Hypothalamus (tissue), 51 donors: ENCODE results near the gene FAM53B.

ENCODE experiments used
- DNase-seq, 51 donors: peaks; one replicate each; lab custom pipeline; 2025; lab: John Stamatoyannopoulos, UW

Gene FAM53B

GRCh38 chr10:124605856-124606812, 138.0 kb downstream of the FAM53B start:
- DNase-seq, result no peak

GRCh38 chr10:124605481-124605855, 138.7 kb downstream of the FAM53B start:
- no peak for DNase-seq

- DNase-seq, result peak in 44 of 51 donors; percentile 37 to 90 (median 73)
Measured at GRCh38 chr10:124605001-124605370, 139.2 kb downstream of the FAM53B start.

DNA sequence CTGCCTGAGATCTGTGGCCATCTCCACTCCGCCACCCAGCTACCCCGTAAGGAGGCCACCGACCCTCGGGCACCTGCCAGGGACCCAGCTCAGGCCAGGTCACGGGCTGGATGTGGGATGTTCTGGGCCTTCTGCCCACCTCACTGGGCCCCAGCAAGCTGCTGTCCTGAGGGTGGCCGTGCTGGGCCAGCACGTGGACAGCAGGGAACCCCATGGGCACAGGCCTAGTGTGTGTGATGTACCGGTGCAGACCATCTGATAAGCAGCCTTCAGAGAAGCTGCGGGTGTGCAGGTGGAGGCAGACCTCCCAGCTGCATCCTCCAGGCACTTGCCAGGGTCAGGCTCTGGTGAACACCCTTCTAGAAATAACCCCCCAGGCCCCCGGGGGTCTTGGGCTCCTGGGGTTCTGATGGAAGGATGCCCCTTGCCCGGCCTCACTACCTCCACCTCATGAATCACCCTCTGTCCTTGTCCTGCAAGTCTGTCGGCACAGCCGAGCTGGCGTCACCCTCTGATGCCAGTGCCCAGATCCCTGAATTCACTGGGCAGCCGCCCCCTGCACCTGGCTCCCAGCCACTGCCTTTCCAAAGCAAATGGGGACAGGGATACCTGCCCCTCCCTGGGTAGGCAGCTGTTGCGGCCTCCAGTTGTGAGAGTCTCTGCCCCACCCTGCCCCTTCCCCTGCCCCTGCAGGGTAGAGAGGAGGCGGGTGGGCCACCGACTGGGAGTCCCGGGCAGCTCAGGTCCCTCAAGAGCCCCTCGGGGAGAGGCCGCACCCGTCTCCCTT, 139.8 kb downstream of the FAM53B start:
- peak in 31 of 51 donors; percentile 24 to 90 (median 69) for DNase-seq

DNA sequence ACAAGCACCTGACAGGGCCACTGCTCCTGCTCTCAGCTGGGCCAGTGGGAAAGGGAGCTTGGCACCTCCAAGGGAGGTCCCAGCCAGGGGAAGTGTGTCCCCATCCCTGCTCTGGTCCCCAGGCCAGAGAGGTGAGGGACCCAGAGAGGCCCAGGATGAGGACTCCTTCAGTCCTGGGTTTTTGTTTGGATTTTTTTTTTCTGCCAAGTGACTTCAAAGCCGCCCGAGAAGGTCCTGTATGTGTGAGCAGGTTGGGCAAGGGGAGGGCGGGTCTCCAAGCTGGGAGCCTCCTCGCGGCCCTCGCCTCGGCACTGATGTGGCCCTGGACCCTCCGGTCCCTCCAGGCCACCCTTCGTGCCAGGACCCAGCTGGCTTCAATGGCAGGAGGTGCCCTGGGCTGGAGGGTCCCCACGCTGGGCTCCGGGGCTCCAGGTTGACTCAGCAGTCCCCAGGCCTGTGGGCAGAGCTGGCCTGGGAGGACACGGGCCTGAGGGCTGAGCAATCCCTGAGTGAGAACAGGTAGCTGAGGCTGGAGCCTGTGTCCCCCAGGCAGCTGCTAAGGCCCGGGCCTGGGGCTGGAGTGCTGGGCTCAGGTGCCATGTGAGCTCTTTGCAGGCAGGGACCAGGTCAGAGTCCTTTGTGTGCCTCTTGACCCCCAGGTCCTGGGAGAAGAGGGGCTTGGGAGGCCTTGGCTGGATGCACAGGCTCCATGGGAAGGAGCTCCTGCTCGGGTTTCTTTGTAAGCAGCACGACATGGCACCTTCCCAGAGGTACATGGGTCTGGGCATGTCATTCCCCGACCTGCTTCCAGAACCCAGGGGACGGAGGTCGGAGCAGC, 140.6 kb downstream of the FAM53B start:
- no peak for DNase-seq

- DNase-seq, result no peak
Measured at GRCh38 chr10:124602646-124603365, 141.4 kb downstream of the FAM53B start.

DNA sequence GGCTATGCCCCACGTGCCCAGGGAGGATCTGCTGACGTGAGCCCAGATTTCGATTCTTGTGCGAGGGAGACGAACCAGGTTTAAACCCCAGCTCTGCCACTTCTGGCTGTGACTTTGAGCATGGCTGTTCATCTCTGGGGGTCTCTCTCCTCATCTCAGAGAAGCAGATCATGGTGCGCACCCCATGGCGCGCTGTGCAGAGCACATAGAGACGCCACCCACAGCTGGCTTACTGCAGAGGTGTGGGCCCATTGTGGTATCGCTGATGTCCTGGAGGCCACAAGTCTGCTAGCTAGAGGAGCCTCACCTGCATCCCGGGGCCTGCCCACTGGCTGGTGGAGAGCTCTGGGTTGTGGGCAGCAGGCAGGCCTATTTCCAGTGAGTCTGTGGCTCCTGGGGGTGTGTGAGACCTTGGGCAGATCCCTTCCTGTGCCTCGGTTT, 142.0 kb downstream of the FAM53B start:
- DNase-seq, result no peak

GRCh38 chr10:124601431-124602120, 142.6 kb downstream of the FAM53B start:
- DNase-seq, result no peak

DNA sequence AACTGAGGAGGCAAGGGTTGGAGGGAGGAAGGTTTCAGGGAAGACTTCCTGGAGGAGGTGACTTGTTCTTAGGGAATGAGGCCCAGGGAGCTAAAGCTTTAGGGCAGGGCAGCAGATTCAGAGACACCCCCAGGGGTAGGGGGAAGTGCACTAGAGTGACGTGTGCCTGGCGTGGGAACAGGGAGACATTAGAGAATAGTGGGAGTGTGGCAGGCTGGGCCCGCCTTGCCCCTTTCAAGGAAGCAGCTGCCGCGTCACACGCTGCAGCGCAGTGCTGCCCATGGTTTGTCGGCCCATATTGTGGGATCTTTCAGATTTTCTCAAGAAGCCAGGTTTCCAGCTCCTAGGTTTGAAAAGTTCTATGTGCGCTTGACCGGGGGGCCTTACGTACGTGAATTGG, 143.2 kb downstream of the FAM53B start:
- DNase-seq, result no peak

GRCh38 chr10:124600051-124600880, 143.9 kb downstream of the FAM53B start:
- no peak for DNase-seq

- no peak for DNase-seq
Measured at GRCh38 chr10:124599588-124600050, 144.6 kb downstream of the FAM53B start.

- DNase-seq, result no peak
Measured at GRCh38 chr10:124598773-124599587, 145.2 kb downstream of the FAM53B start.

DNA sequence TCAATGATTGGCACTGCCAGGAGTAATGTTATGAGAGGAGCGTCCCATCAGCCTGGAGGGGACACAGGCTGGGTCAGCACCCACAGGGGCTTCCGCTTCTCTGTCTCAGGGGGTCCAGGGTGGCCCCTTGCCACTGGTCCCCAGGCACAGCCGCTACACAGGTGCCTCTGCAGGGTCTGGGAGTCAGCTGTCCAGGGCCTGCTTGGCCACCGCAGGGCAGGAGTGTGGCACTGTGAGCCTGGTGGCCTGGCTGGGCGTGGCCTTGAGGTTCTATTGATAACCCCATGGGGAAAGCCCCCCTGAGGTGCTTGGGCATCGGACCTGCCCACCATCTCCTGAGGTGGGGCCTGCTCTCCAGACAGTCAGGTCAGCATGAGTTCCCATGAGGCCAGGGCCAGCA, 146.0 kb downstream of the FAM53B start:
- no peak for DNase-seq

DNA sequence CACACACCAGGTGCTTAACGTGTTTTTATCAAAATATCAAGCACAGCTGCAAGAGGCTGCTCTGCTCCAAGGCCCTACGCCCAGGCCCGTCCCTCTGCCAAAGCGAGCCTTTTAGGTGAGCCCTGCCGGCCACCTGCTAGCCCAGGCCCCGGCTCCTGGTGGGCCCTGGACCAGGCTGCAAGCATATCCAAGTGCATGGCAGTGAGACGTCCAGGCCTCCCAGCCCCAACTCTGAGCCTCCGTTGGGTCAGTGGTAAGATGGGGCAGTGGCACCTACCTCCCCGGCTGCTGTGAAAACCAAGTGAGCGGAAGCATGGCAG, 146.4 kb downstream of the FAM53B start:
- no peak for DNase-seq

DNA sequence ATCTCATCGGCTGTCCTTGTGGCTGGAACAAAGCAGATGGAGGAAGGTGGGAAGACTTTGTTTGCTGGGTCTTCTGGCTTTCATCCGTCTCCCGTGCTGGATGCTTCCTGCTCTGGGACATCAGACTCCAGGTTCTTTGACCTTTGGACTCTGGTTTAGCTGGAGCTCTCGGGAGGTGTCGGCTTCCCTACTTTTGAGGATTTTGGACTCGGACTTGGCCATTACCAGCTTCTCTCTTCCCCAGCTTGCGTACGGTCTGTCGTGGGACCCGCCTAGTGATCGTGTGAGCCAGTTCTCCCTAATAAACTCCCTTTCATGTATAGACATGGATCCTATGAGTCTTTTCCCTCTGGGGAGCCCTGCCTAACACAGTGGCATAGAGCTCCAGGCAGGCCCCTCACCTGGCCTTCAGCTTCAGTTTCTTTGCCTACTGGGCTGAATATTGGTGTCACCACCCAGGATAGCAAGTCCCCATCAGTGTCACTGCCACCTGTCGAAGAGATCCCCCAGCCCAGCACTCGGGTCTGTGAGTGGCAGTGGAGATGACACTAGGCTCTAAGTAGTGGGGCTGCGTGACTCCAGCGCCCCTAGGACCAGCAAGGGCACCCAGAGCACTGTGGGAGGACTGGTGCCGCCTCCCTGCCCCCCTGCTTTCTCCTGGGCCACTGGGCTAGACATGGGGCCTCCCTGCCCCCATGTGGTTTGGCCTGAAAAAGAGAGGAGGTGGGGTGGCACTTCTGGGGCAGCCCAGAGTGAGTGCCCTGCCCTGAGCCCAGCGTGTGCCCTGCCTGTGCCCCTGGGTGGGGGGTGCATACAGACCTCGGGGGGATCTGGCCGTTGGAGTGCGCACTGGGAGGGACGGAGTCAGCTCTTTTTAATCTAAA, 147.0 kb downstream of the FAM53B start:
- no peak for DNase-seq

GRCh38 chr10:124596116-124596785, 147.9 kb downstream of the FAM53B start:
- no peak for DNase-seq
